Retinal pigment epithelial cell (primary cell): ENCODE results near the gene OR2A12.
A peak's percentile ranks its signal among the peaks of the same experiment; 100 is the strongest.
"Not testable (repeated sequence)": the region's sequence is repeated elsewhere in the genome, so short reads cannot be mapped to it uniquely, and the experiment has no call there.

Experiments
- DNase-seq: peaks from one replicate; pipeline ENCODE4 v3.0.0-alpha.2; 2010; ENCODE audit warnings: low read depth
- H3K4me3 ChIP-seq: 2 replicates; pipeline ENCODE4 v1.5.1; 2011; ENCODE audit warnings: mild to moderate bottlenecking, low read length, control low read depth, moderate library complexity
- CTCF ChIP-seq: conservative IDR thresholded peaks from 2 replicates; pipeline ENCODE4 v1.5.1; 2011; ENCODE audit warnings: low read depth, low read length, control low read depth, inconsistent platforms

OR2A12 gene

GRCh38 chr7:144110272-144110671, 24.2 kb downstream of the OR2A12 start:
- TF ChIP-seq CTCF, result no peak
- no peak for DNase-seq

DNA sequence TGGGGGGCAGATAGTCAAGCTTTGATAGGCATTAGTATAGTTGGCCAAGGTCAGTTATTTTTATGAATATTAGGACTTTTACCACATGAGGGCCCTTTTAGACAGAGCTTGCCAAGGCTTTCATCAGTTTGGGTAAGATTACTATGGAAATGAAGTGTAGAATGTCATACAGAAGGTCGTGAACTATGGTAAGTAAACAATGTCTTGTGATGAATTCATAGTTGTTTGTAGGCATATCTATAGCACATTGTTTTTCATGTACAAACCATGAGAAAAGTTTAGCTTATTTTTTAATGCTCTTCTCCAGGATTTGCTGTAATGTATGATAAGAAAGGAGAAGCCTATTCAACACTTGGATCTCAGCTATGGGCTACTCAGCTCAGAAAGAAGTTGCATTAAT, 27.6 kb downstream of the OR2A12 start:
- TF ChIP-seq CTCF, result no peak
- DNase-seq, result no peak
- H3K4me3 ChIP-seq, result no peak overlapping the region

More at GRCh38 chr7:144110272-144110671, 24.2 kb downstream of the OR2A12 start:
- H3K4me3 ChIP-seq, result no peak overlapping the region

DNA sequence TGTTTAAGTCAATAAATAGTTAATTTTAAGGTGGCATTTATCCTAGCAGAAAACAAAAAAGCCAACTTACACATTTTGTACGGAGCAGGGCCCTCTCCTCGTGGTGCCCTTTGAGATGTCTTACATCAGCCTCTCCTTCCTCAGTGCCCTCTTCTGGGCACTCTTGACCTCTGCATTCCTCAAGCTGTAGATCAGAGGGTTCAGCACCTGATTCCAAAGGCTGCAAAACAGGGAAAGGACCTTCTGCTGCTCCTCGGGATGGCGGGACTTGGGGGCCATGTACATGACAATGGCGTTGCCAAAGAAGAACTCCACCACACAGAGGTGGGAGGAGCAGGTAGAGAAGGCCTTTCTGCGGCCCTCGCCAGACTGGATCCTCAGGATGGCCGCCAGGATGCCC, 32.3 kb downstream of the OR2A12 start:
- no peak for TF ChIP-seq CTCF
- no peak for DNase-seq

DNA sequence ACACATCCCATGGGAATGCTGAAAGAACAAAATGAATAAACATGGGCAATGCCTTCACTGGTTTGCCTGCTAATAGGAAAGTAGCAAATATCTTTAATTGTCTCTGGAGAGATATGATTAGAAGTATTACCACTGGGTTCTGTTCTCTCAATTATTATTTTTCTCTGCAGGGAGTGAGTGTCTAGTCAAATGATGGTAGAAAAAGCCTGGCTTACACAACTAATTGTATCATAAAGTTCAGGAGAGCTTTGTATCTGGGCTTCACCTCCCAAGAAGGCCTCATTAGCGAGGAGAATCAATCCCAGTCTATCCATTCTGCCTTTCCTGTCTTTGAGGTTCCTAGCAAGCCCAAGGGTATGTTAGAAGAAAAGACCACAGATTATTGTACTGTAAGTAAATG, 36.8 kb downstream of the OR2A12 start, which contains the start of gene OR2A14:
TSS of gene OR2A14 (plus strand) at position 301 of the 400 bp plus-strand sequence. CDS start 5,937 bp downstream, outside the sequence.
- TF ChIP-seq CTCF, result no peak
- no peak for DNase-seq
- no peak within 1 kb of the TSS for H3K4me3 ChIP-seq

More for the DNA sequence above, 32.3 kb downstream of the OR2A12 start:
- H3K4me3 ChIP-seq, result no peak overlapping the region

DNA sequence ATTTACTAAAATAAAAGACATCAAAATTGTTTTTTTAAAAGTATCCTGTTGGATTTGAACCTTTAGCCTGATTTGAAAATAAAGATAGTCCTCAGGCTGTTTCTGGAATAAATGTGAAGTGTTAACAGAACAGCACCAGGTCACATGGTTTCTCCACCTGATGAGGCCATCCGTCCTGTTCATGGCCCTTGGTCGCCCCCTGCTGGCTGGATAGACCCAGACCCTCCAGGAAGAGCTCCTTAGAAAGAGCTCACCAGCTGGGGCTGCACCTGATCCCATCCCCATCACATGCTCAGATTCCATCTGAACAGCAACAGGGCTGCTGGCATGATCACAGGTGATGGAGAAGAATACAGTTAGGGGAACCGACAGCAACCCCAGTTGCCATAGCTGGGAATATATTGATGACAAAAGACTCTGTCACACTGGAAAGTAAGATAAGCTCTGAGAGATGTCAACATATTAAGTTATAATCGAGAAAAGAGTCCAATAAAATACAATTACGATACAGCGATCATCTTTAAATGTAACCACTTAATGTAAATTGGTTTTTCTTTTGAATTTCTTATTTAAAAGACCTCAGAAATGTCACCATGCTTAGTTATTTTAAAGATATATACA, 41.7 kb downstream of the OR2A12 start:
- TF ChIP-seq CTCF, result peak; percentile 91
- no peak overlapping the region for H3K4me3 ChIP-seq
- peak; percentile 35 for DNase-seq

DNA sequence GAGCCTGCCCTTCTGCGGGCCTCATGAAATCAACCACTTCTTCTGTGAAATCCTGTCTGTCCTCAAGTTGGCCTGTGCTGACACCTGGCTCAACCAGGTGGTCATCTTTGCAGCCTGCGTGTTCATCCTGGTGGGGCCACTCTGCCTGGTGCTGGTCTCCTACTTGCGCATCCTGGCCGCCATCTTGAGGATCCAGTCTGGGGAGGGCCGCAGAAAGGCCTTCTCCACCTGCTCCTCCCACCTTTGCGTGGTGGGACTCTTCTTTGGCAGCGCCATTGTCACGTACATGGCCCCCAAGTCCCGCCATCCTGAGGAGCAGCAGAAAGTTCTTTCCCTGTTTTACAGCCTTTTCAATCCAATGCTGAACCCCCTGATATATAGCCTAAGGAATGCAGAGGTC, 43.5 kb downstream of the OR2A12 start:
- not testable (repeated sequence) for H3K4me3 ChIP-seq, DNase-seq

DNA sequence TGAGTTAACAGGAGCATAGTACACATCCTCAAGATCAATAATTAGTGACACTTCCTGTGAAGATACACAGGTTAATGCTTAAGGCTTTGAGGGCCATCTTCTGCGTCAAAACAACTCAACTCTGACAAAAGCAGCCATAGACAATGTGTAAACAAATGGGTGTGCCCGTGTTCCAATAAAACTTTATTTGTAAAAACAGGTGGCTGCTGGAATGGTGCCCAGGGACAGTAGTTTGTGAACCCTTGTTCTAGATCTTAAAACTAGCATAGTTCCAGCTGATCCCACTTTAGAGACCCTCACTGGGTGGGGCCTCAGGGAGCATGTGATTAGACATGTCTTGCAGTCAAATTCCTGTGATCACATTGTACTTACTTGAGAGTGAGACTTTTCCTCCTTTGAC, 44.7 kb downstream of the OR2A12 start:
- no peak overlapping the region for H3K4me3 ChIP-seq
- no peak for TF ChIP-seq CTCF
- DNase-seq, result no peak
